Astrocyte of the hippocampus (primary cell): ENCODE measurements around the gene DOC2B.
A peak's percentile ranks its signal among the peaks of the same experiment; 100 is the strongest.
"Not testable (repeated sequence)": the region's sequence is repeated elsewhere in the genome, so short reads cannot be mapped to it uniquely, and the experiment has no call there.

Experiments
- DNase-seq: peaks from one replicate; pipeline ENCODE4 v3.0.0; 2011; ENCODE audit warnings: low read depth, low spot score

The DOC2B gene

GRCh38 chr17:146983-147761, 34.3 kb downstream of the DOC2B start:
- DNase-seq: no peak

DNA sequence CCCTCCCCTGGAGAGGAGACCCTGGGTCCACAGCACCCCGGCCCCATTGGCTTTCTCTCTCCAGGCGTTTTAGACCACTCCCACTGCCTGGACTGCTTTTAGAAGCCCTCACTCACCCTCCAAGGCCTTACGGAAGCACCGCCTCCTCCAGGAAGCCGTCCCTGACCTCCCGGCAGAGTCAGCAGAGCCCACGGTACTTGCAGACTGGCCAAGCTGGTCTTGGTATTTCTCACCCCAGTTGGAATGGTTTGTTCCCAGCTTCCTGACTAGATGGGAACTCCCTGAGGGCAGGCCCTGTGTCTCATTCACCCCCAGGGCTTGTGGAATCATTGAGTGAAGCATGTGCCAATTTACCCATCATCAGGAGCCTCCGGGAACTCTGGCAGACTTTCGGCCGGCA, 34.9 kb downstream of the DOC2B start:
- DNase-seq: no peak

DNA sequence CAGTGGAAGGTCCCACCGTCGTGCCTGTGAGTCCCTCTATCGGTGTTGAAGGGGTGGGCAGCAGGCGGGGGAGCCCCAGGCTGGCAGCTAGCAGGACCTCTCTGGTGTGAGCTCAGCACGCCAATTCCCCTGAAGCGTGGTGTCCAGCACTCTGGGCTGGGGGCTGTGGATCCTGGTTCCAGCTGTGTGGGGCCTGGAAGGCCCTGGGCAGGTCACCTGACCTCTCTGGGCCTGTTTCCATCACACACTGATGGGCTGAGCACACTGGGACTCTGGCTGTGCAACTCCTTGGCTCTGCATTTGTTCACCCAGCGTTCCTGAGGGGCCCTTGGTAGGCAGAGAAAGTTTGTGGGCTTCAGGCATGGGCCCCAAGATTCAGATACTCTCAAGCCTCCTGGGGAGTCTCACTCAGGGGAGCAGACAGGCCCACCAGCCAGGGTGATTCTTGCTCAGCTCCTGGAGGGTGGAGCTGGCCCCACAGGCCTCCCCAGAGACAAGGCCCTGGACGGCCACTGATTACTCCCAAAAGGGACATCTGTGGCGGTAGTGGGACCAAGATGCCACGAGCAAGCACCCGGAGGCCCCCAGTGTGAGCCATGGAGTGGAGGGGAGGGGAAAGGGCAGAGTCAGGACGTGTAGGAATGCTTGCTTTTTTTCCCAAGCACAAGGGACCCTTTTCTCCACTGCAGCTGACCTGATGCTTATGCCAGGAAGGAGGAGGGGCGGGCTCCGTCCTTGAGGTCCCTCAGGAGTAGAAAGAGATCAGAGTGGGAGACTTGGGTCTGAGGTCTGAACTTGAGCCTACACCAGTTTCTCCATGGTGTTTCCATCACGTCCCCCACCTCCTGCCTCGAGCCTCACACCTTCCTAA, 35.5 kb downstream of the DOC2B start:
- DNase-seq: no peak

GRCh38 chr17:144936-145670, 36.3 kb downstream of the DOC2B start:
- no peak for DNase-seq

DNA sequence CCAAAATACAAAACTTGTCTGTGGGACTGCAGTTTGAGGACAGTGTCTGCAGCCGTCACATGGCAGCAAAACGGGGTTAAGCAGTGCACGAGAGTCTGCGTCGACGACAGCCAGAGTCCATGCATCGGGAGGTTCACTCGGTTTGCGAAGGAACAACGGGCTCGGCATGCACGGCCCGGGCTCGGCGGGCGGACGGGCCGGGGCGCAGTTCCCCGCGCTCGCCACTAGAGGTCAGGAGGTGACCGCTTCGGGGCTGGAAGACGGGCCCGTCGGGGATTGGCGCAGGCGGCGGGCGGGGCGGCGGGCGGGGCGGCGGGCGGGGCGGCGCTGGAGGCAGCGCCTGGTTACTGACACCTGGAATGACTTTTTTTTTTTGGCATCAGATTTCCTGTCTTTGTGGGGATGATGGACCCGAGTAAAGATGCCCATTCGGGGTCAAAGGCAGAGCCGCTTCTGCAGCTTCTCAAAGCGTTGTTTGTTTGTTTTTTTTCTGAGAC, 37.6 kb downstream of the DOC2B start:
- peak; percentile 90 for DNase-seq

DNA sequence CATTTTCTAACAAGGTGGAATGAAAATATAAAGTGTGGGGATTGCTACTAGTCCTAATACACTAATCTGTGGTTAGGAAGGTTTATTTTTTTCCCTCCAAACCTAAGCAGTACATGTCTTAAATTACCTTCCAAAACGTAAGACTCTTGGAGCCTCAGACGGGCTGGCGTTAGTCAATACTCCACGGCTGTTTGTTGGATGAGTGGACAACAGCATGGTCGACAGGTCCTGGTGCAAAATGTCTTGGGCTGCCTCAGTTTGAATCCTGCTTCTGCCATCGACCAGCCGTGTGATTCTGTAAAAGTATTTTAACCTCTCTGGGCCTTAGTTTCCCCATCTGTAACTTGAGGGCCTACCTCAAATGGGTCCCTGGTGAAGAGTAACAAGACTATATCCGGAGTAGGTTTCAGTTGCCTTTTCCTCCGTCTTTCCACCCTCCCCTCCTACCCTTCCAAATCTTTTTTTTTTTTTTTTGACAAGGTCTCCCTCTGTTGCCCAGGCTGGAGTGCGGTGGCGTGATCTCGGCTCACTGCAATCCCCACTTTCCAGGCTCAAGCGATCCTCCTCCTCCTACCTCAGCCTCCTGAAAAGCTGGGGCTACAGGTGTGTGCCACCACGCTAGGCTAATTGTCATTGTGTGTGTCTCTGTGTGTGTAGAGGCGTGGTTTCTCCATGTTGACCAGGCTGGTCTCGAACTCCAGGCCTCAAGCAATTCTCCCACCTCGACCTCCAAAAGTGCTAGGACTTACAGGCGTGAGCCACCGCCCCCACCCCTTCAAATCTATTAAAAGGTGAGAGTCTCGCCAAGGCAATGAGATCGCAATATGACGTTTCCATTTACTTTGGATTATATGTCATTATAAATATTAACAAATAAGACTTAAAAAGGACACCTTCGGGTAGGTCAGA, 38.3 kb downstream of the DOC2B start:
- no peak for DNase-seq

- DNase-seq: peak; percentile 12
Observed at GRCh38 chr17:142102-142661, 39.3 kb downstream of the DOC2B start.

- DNase-seq: not testable (repeated sequence)
Observed at GRCh38 chr17:139401-140205, 41.8 kb downstream of the DOC2B start.

- not testable (repeated sequence) for DNase-seq
Observed at GRCh38 chr17:137166-137807, 44.2 kb downstream of the DOC2B start, which contains the start of gene SCGB1C2. Gene SCGB1C2, plus strand, starts transcription at chr17:137569. Its CDS starts 22 bp downstream, at chr17:137591.

- DNase-seq: not testable (repeated sequence)
Observed at GRCh38 chr17:136531-136930, 44.9 kb downstream of the DOC2B start.

GRCh38 chr17:135895-136294, 45.6 kb downstream of the DOC2B start:
- DNase-seq: not testable (repeated sequence)

GRCh38 chr17:135022-135421, 46.4 kb downstream of the DOC2B start:
- DNase-seq: not testable (repeated sequence)

GRCh38 chr17:134332-134785, 47.1 kb downstream of the DOC2B start:
- DNase-seq: not testable (repeated sequence)

GRCh38 chr17:133932-134331, 47.5 kb downstream of the DOC2B start:
- DNase-seq: not testable (repeated sequence)

DNA sequence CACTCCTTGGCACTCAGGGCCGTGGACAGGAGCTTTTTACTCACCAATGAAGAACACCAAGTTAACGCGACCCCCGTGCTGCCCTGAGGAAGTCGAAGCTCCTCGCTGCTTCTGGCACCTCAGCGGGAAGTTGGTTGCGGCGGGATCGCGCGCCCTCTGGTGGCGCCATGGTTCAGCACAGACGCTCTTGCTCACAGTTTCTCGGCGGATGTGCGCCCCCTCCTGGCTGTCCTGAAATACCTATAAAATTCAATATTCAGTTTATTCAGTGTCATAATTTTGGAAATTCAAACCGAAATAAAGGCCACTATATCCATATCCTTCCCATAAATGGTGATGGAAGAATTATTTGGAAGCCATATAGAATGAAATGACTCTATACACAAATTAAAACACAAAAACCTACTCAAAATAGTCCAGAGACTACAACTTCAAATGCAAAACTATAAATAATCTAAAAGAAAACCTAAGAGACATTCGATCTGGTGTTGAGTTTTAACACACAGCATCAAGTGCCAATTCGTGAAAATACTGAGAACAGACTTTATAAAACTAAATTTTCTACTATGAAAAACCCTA, 63.0 kb downstream of the DOC2B start:
- not testable (repeated sequence) for DNase-seq

DNA sequence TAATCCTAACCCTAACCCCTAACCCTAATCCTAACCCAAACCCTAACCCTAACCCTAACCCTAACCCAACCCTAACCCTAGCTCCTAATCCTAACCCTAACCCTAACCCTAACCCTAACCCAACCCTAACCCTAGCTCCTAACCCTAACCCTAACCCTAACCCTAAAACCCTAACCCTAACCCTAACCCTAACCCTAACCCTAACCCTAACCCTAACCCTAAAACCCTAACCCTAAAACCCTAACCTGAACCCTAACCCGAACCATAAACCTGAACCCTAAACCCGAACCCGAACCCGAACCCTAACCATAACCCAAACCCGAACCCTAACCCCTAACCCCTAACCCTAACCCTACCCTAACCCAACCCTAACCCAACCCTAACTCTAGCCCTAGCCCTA, 68.3 kb downstream of the DOC2B start:
- DNase-seq: peak; percentile 4
